HepG2 (cell line): ENCODE data around the gene TBCE. TPM values are rescaled to one million over a fixed set of nuclear protein-coding genes. Genes with fewer than 3 reads are reported as not detected.

ENCODE experiments used
- GATAD2A ChIP-seq: IDR thresholded peaks from 2 replicates; pipeline ENCODE4 v1.6.1; 2016
- MXI1 ChIP-seq: IDR thresholded peaks from 3 replicates; pipeline ENCODE4 v1.6.1; 2012; ENCODE audit warnings: low read depth, low read length, inconsistent platforms, borderline replicate concordance
- PTBP1 ChIP-seq: fragments of 200-400 bp; formaldehyde crosslinking; IDR thresholded peaks from 2 replicates; pipeline ENCODE4 v1.6.1; 2018; ENCODE audit warnings: low read length, low read depth; ENCODE audit not compliant: poor library complexity, severe bottlenecking
- RAD21 ChIP-seq: fragments of 450-650 bp; formaldehyde crosslinking; IDR thresholded peaks from 2 replicates; pipeline ENCODE4 v1.5.0; 2020; ENCODE audit warnings: mild to moderate bottlenecking
- RXRB ChIP-seq: IDR thresholded peaks from 2 replicates; pipeline ENCODE4 v1.6.1; 2016; ENCODE audit warnings: borderline replicate concordance, missing genetic modification reagents, missing compliant biosample characterization
- SRF ChIP-seq: IDR thresholded peaks from 2 replicates; pipeline ENCODE4 v1.6.1; 2011; ENCODE audit warnings: mild to moderate bottlenecking, low read depth, low read length, moderate library complexity
- ZNF138 ChIP-seq: sonication (generic); formaldehyde crosslinking; IDR thresholded peaks from 2 replicates; pipeline ENCODE4 v1.5.0; 2020; ENCODE audit warnings: mild to moderate bottlenecking, low read depth, missing genetic modification reagents
- ZNF17 ChIP-seq: sonication (generic); formaldehyde crosslinking; IDR thresholded peaks from 2 replicates; pipeline ENCODE4 v1.5.0; 2020; ENCODE audit warnings: mild to moderate bottlenecking, missing genetic modification reagents
- ZNF318 ChIP-seq: sonication (generic); formaldehyde crosslinking; IDR thresholded peaks from 2 replicates; pipeline ENCODE4 v1.4.0; 2020; ENCODE audit warnings: mild to moderate bottlenecking, missing genetic modification reagents
- ZNF407 ChIP-seq: sonication (generic); formaldehyde crosslinking; IDR thresholded peaks from one replicate; pipeline ENCODE4 v1.5.1; 2020; ENCODE audit warnings: mild to moderate bottlenecking, missing genetic modification reagents; ENCODE audit errors: not compliant biosample characterization
- ZNF441 ChIP-seq: sonication (generic); formaldehyde crosslinking; IDR thresholded peaks from 2 replicates; pipeline ENCODE4 v1.7.0; 2021; ENCODE audit warnings: missing genetic modification reagents, borderline replicate concordance
- ZNF605 ChIP-seq: sonication (generic); formaldehyde crosslinking; IDR thresholded peaks from 2 replicates; pipeline ENCODE4 v1.8.0; 2022; ENCODE audit warnings: mild to moderate bottlenecking, missing genetic modification reagents
- polyA plus RNA-seq, 8 experiments: library from polyadenylated mRNA; depleted of rRNA in 3 of 8; stranded (reverse) in 7 of 8; unstranded in 1 of 8; fragments of >200 nt; fragmentation: Illumina TruSeq in 4 of 8; extraction: Trizol in 4 of 8; gene quantifications; 2 replicates each; pipeline versions ENCODE4 v1.2.1 to v1.2.3, GENCODE V29; 2011 to 2016; ENCODE audit warnings: low read depth in 4 of 8, missing spikeins in 1 of 8, mixed read lengths in 1 of 8; ENCODE audit not compliant: insufficient read depth in 1 of 8
- total RNA-seq, 5 experiments: library from RNA; depleted of rRNA; stranded (reverse); fragments of >200 nt; fragmentation: Illumina TruSeq; extraction: Trizol; gene quantifications; 2 replicates each; pipeline ENCODE4 v1.2.3, GENCODE V29; 2016; ENCODE audit warnings: low read depth in 1 of 5

Gene TBCE
- total and polyA plus RNA-seq, 2 of the 13 experiments (the other 11 are each of a cell fraction or from before 2014, with no cell fraction given): 25.6 to 31.1 TPM

- TF ChIP-seq ZNF17: no peak
- TF ChIP-seq ZNF605 (CRISPR knock-in tag): peak; percentile 84; the same call in 1 of the 2 replicates
- no peak; the same call in 1 of the 2 replicates for TF ChIP-seq GATAD2A
- TF ChIP-seq ZNF441 (CRISPR knock-in tag): 0 out of 2 replicates have a peak, but pooled peaks have one; percentile 23
- TF ChIP-seq MXI1: peak; percentile 90; the same call in 2 of the 3 replicates
- TF ChIP-seq ZNF318 (CRISPR knock-in tag): peak; percentile 35; the same call in 1 of the 2 replicates
- peak; percentile 75 for TF ChIP-seq PTBP1
- TF ChIP-seq ZNF138: 0 out of 2 replicates have a peak, but pooled peaks have one; percentile 33
- TF ChIP-seq RXRB (CRISPR knock-in tag): no peak; the same call in 1 of the 2 replicates
- TF ChIP-seq RAD21 (CRISPR knock-in tag): peak; percentile 50
- peak; percentile 80; the same call in 1 of the 2 replicates for TF ChIP-seq SRF
- no peak for TF ChIP-seq ZNF407 (CRISPR knock-in tag)
These were observed at the start of gene TBCE (continued) for GRCh38 chr1:235367000-235367908.
